ENCODE results near the gene IGF2BP2.

The IGF2BP2 gene

GRCh38 chr3:185730550-185730949, 94.3 kb downstream of the IGF2BP2 start:
- DNase-seq = no peak

DNA sequence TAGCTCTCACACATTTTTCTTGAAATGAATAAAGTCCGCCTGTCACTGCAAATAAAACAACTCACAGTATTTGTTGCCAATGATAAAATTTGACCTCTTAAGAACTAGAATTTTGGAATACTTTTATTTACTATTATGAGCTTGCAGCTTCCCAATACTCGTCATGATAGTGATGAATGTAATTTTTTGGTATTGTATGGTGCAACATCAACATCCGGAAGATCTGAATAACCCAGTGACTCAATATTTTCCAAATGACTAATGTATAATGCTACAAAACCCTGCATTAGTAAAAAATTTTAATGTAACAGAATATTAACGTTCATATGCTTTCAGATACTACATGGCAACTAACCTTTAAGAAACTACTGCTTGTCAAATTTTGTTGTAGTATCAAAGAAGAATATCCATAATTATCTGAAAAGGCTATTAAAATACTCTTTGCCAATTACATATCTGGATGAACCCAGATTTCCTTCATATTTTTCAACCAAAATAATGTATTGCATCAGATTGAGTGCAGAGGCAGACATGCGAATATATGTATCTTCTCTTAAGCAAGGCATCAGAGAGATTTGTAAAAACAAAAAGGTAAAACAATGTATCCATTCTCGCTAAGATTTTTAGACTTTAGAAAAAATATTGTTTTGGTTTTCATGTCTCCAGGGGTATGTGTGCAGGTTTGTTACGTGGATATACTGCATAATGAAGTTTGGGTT, 95.3 kb downstream of the IGF2BP2 start:
- no peak for DNase-seq

DNA sequence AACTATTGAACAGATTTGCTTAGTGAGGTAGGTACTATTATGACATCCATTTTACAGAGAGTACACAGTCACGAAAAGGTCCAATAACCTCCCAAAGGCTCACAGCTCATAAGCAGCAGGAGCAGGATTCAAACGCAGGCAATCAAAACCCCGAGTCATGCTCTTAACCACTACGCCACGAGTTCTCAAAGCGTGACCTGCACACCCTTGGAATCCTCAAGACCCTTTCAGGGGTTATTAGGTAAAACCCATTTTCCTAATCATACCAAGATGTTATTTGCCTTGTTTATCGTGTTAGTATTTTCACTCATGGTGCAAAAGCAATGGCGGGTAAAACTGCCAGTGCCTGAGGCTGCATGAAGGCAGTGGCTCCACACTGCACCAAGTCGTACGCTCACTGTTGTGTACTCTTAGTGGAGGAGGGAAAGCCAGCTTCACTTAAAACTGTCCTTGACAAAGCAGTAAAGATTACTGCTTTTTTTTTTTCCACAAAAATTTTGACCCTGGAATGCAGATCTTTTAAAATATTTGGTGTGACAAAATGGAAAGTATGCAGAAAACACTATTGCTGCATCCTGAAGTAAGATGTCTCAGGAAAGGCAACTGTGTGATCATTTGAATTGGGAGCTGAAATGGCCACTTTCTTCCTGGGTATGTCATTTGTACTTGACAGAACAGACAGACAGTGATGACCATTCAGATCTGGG, 96.1 kb downstream of the IGF2BP2 start:
- DNase-seq = no peak

- DNase-seq = no peak
These were observed 97.0 kb downstream of the IGF2BP2 start for GRCh38 chr3:185727873-185728272.

GRCh38 chr3:185726254-185726967, 98.4 kb downstream of the IGF2BP2 start:
- no peak for DNase-seq

DNA sequence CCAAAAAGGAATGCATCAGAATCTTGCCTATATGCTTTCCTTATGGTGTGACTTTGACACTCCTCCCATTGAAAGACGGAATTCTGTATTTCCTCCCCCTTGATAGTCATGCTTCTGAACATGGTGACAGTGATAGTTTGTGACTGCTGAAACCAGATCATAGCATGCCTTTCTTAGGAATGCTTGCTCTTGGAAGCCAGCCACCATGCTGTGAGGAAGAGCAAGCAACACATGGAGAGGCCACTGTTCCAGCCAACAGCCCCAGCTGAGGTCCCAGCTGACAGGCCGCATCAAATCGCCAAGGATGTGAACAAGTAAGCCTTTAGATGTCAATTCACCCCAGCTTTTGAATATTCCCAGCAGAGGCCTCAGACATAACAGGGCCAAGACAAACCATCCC, 100.1 kb downstream of the IGF2BP2 start:
- DNase-seq = no peak

DNA sequence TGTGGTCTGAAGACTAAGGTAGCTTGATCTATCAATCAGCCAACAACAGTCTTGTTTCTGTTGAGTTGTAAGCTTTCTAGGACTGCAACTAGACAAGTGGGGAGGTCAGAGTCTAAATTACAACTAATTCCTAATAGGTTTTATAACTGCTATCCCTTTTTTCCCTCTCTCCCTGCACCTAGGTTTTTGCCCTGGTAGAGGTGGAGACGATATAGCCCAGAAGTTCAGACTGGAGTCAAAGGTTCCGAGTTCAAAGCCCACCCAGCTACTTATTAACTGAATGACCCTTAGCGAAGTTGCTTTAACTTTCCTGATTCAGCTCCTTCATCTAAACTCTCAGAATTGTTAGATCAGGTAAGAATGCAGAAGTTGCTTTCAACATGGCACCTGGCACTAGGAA, 100.6 kb downstream of the IGF2BP2 start:
- DNase-seq = no peak

- DNase-seq = no peak
These were observed 102.0 kb downstream of the IGF2BP2 start for GRCh38 chr3:185722881-185723280.

GRCh38 chr3:185721970-185722369, 102.9 kb downstream of the IGF2BP2 start:
- DNase-seq = no peak

- no peak for DNase-seq
These were observed 104.5 kb downstream of the IGF2BP2 start for GRCh38 chr3:185720326-185720725.

DNA sequence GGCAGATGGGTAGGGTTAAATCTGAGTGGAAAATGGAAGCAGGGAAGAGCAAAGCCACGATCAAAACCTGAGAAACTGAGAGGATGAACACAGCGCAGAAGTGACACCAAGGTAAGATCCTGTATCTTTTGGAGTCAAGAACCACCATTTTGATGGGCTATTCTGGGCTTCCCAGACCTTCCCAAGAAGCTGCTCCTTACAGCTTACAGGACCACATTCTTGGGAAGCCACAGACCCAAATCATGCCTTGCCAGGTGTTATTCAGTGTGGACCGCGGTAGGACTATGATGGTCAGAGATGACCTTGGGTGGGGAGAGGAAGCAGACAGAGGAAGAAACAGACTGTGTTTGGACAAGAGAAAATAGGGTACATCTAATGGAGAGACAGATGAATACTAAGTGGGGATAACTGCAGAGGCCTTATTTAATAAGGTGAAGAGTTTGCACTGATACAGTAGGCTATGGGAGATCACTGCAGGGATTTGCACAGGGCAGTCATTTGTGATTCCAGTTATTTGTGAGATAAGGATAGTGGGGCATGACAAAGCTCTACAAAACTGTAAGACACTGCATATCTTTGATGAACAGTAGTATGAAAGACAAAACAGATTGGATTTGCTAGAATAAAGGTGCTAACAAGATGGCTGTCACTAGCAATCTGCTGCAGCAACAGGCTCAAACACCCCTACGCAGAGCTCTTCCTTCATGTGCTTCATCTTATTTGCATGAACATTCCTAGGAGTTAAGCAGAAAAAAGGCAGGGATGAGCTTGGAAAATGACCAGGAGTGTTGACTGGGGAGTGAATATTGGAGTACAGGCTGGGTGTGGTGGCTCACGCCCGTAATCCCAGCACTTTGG, 105.9 kb downstream of the IGF2BP2 start:
- no peak for DNase-seq

GRCh38 chr3:185717627-185718402, 107.0 kb downstream of the IGF2BP2 start:
- no peak for DNase-seq

DNA sequence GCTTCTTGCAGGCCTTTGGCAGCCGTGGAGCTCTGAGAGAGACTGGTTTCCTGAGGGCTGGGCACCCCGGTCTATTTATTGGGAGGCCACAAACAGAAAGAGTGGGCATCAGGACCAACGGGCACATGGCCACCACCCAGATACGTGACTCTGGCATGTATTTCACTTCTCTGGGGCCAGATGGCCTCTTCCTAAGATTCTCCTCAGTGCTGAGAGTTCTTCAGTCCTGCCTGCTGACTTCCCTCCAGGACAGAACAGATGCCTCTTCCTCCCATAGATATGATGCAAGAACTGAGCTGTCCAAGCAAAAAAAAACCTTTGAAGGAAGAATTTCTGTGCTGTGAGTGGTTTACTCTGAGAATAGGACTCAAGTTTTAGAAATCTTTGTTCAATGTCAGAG, 107.7 kb downstream of the IGF2BP2 start:
- no peak for DNase-seq

- DNase-seq = no peak
These were observed 108.3 kb downstream of the IGF2BP2 start for GRCh38 chr3:185716436-185717108.

DNA sequence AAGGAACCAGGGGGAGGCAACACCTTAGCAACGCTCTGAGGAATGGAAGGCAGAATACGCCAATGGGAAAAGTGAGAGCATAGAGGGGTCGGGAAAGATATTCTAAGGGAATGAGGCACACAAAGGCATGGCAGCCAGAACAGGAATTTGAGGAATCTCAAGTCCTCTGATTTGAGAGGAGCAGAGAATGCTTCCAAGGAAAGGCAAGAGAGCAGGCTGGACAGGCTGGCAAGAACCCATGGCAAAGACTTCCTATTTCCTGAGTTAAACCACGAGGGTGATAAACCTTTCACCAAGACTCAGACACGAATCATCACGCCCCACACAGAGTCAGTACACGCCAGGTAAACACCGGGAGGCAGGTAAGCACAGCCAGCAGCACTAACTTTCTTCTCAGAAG, 109.8 kb downstream of the IGF2BP2 start:
- DNase-seq = no peak

DNA sequence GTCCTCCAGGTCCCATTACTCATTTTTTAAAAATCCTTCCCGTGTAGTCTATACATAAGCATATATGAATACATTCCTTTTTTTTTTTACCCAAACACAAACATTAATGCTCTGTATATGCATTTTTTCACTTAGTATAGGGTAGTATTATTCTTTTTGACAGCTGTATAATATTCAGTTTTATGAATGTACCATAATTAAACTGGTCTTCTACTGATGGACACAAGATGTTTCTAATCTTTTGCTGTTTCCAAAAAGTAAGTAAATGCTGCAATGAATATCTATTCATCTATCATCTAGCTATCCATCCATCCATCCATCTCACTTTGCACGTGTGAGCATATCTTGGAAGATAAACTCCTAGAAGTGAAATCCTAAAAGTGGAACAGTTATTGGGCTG, 110.8 kb downstream of the IGF2BP2 start:
- no peak for DNase-seq

DNA sequence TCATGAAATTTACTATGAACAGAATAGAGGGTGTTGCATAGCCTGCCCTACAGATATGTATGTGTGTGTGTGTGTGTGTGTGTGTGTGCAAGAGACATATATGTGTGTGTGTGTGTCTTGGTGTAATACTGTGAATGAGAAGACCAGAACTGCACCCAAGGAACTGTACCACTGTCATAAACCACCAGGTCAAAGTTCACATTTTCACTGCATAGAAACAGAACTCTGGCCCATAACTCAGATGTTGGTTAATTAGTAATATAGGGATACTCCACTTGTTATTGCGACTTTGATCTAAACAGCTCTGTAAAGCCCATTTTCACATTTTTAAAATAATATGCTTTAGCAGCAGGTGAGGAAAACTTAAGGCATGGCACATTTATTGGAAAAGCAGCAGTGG, 111.8 kb downstream of the IGF2BP2 start:
- no peak for DNase-seq

DNA sequence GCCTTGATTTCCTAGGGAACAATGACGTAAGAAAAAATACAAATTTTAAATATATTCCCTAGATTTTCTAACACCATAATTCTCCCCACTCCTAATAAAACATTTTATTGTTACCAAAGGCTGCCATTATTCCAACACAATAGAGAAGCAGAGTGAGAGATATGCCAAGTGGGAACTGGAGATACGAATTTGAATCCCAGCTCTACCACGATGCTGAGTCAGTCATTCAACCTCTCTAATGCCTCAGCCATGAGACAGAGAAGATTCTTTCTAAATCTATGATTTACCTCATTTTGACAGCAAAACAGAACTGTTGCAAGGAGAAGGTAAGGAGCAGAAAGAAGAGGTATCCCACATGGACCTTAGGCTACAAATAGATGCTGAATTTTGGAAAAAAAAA, 112.5 kb downstream of the IGF2BP2 start:
- no peak for DNase-seq

DNA sequence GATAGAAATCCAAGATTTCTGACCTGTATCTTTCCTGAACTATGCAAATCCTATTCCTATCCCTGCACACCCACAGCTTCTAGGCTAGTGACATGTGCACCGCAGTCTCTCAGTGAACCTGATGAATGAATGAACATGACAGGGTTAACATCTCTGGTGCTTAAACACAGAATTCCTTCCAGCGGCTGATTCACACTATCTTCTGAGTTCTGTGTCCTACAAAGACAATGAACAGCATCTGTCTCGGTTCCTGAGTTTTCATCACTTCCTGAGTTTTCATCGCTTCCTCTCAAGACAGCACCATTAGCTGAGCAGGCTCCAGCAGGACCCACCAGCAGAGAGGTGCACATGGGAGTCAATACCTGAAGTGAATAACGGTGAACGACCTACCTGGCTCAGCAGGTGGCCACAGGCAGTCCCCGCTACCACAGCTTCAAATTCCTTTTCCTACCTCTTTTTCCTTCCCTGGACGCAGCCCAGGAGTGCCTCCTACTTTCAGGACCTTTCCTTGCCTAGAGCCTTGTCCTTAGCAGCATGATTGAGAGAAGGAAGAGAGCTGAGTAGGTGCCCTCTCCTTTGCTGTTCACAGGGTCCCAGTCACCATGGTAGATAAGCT, 113.5 kb downstream of the IGF2BP2 start:
- no peak for DNase-seq

- no peak for DNase-seq
These were observed 115.4 kb downstream of the IGF2BP2 start for GRCh38 chr3:185709251-185709955.

DNA sequence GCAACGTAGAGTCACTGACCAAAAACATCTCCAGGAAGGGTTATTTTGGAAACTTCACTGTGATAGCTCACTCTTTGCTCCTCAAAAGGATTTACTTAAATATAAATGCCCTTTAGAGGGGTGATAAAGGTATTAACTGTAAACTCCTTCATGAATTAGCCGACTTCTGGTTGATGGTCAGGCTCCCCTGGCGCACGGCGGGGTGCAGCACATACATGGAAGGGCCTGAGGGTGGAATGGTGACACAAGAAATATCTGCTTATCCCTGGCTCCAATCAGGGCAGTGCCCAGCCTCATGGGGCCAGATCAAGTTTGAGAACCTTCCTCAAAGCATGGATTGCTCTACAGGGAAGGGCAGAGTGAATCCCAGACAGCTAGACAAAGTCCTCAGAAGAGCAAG, 116.5 kb downstream of the IGF2BP2 start:
- DNase-seq = no peak
